Spleen (tissue), 11 donors: Measurements from ENCODE around the gene SCML1. TPM values are rescaled to one million over a fixed set of nuclear protein-coding genes. Genes with fewer than 3 reads are reported as not detected.

Source experiments
- DNase-seq: peaks from one replicate; pipeline ENCODE4 v3.0.0-alpha.2; 2020
- H3K27ac ChIP-seq, 8 donors: fragments of 200-600 bp; sonication (generic) in 7 of 8; 1 replicate in 4 of 8; 2 replicates in 4 of 8; pipeline versions ENCODE4 v1.5.0 to v1.8.0; 2016 to 2021; ENCODE audit warnings: inconsistent platforms in 4 of 8, mild to moderate bottlenecking in 4 of 8, moderate library complexity in 1 of 8
- H3K27me3 ChIP-seq, 7 donors: fragments of 200-600 bp; sonication (generic) in 6 of 7; replicated peaks in 1 of 7; 1 replicate in 4 of 7; 2 replicates in 3 of 7; pipeline versions ENCODE4 v1.5.0 to v1.8.0; 2016 to 2021; ENCODE audit warnings: inconsistent platforms in 3 of 7, mild to moderate bottlenecking in 1 of 7
- H3K36me3 ChIP-seq, 6 donors: fragments of 200-600 bp; sonication (generic) in 5 of 6; 1 replicate in 4 of 6; 2 replicates in 2 of 6; pipeline versions ENCODE4 v1.5.0 to v1.8.0; 2016 to 2021; ENCODE audit warnings: inconsistent platforms in 2 of 6
- H3K4me1 ChIP-seq, 6 donors: fragments of 200-600 bp; sonication (generic) in 5 of 6; 1 replicate in 3 of 6; 2 replicates in 3 of 6; pipeline versions ENCODE4 v1.5.0 to v1.8.0; 2016 to 2021; ENCODE audit warnings: inconsistent platforms in 3 of 6
- H3K4me3 ChIP-seq, 8 donors: fragments of 200-600 bp; sonication (generic) in 7 of 8; 1 replicate in 4 of 8; 2 replicates in 4 of 8; pipeline versions ENCODE4 v1.5.0 to v1.8.0; 2016 to 2021; ENCODE audit warnings: inconsistent platforms in 4 of 8, mild to moderate bottlenecking in 4 of 8, moderate library complexity in 2 of 8
- H3K9me3 ChIP-seq, 8 donors: fragments of 200-600 bp; sonication (generic) in 7 of 8; 1 replicate in 4 of 8; 2 replicates in 4 of 8; pipeline versions ENCODE4 v1.5.0 to v1.8.0; 2016 to 2021; ENCODE audit warnings: inconsistent platforms in 4 of 8
- CTCF ChIP-seq, 11 experiments: fragments of 200-600 bp in 7 of 11; fragments of 450-650 bp in 4 of 11; sonication (generic) in 4 of 11; IDR thresholded peaks in 8 of 11; conservative IDR thresholded peaks in 3 of 11; 1 replicate in 7 of 11; 2 replicates in 4 of 11; pipeline versions ENCODE4 v1.4.0 to v1.8.0; 2016 to 2021; ENCODE audit warnings: antibody characterized with exemption in 11 of 11, inconsistent platforms in 4 of 11, mild to moderate bottlenecking in 1 of 11
- POLR2A ChIP-seq, 3 donors: fragments of 450-650 bp; IDR thresholded peaks; one replicate each; pipeline ENCODE4 v1.5.1; 2017; ENCODE audit warnings: antibody characterized with exemption in 3 of 3, mild to moderate bottlenecking in 1 of 3
- POLR2AphosphoS5 ChIP-seq, 3 donors: sonication (generic); formaldehyde crosslinking; IDR thresholded peaks; one replicate each; pipeline ENCODE4 v1.5.1; 2017; ENCODE audit warnings: antibody characterized with exemption in 3 of 3
- WGBS, 5 donors: extraction: QIAGEN DNeasy Blood & Tissue Kit in 3 of 5; methylation state at CpG; one replicate each; pipeline versions ENCODE4 v1.1.5 to v1.1.7; 2013 to 2018; 5-methylcytosine and 5-hydroxymethylcytosine counted together
- intact Hi-C: fragments of 100-400 bp; cut with DNase I; formaldehyde crosslinking; loops from one replicate; pipeline ENCODE4 v1.15.0; 2023; ENCODE audit warnings: low total_unique reads
- polyA plus RNA-seq, 3 donors: library from polyadenylated mRNA; stranded (reverse); fragments of 200-250 nt; gene quantifications; one replicate each; pipeline ENCODE4 v1.2.1, GENCODE V29; 2013
- total RNA-seq, 7 donors: library from RNA; depleted of rRNA in 3 of 7; stranded (reverse); fragments of >200 nt in 3 of 7; fragmentation: NEBNext Ultra II Directional in 4 of 7; extraction: Animal tissue kit (Norgen Biotek cat#: 25700) in 4 of 7; gene quantifications; one replicate each; pipeline versions ENCODE4 v1.1.0 to v1.2.1, GENCODE V29; 2016 to 2021
- donor health status: healthy with polysubstance abuse.
- donor health status: DM: no; HTN: no; CAD: no; lungs with moderate emphysema.
- donor health status: DM: no; HTN: no; CAD: no.
- donor health status: Bipolar disorder and iron deficiency.
- donor health status: healthy.
- donor health status: DM: no; HTN: no; CAD: no.
- donor health status: DM: yes; HTN: yes; CAD: no.

The SCML1 gene
- total and polyA plus RNA-seq, 10 donors: 10.4 to 22.7 (median 15.3) TPM

DNA sequence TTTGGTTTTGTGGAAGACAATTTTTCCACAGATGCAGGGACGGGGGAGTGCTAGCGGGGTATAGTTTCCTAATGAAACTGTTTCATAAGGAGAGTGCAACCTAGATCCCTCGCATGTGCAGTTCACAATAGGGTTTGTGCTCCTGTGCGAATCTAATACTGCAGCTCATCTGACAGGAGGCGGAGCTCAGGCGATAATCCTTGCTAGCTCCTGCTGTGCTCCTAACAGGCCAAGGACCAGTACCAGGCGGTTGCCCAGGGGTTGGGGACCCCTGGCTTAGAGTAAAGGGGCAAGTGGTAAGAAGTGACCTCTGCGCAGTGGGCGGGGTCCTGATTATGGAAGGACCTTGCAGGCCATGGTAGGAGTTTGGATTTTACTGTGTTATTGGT, 3.8 kb downstream of the SCML1 start:
- H3K4me1 ChIP-seq: peaks cover 0 to 21% (median 2%) of the 10 kb centered on the region in 6 donors
- no peak for DNase-seq
- H3K4me3 ChIP-seq: no peak overlapping the region
- no peaks in the 10 kb centered on the region for H3K9me3 ChIP-seq
- H3K27ac ChIP-seq: no peak overlapping the region
- 70 to 85% (median 82%) methylated on average over 9 of the region's 9 CpGs for WGBS, 5 donors
- H3K36me3 ChIP-seq: no peaks in the 10 kb centered on the region
- peaks cover 0 to 18% (median 0%) of the 10 kb centered on the region in 7 donors for H3K27me3 ChIP-seq
- intact Hi-C loops: no loop called here
- TF ChIP-seq POLR2A (IDR thresholded peaks at IDR 0.05): no peak
- no peak for TF ChIP-seq CTCF (IDR thresholded peaks at IDR 0.05 in 8 of 11, conservative IDR thresholded peaks at IDR 0.05 in 3 of 11)
- no peak for TF ChIP-seq POLR2AphosphoS5 (IDR thresholded peaks at IDR 0.05)

- WGBS, 5 donors: 15 to 39% (median 24%) methylated on average over 2 of the region's 2 CpGs
- intact Hi-C loops: no loop called here
- H3K4me1 ChIP-seq: peaks cover 0 to 10% (median under 1%) of the 10 kb centered on the region in 6 donors
Measured at GRCh38 chrX:17743913-17744312, 6.6 kb downstream of the SCML1 start.

DNA sequence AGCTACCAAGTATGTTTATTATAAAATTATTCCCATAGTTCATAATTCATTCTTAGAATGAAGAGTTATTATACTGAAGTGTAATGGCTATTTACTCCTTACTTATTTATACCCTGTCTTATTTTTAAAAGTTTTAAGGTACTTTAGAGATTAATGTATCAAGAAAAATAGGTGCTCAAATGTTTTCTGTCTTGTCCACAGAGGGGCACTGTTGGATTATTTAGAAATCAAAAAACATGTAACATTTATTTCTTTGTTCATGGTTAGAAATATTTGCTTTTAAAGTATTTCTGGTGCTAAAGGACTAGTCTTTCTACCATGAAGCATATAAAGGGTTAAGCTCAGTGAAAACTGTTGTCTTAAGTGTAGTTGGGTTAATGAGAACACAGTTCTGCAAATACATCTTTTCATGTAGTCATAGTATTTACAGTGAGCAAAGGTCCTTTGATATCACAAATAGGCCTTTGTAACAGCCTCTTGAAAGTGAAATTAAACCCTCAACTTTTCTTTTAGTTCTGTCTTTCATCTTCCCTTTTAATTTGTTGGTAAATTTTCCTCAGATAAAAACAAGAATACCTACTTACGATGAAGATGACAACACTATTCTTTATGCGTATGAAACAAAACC, 7.7 kb downstream of the SCML1 start:
- H3K4me3 ChIP-seq: no peak overlapping the region
- no peak overlapping the region for H3K27ac ChIP-seq
- no peak for DNase-seq
- H3K36me3 ChIP-seq: peaks cover 0 to 3% (median 1%) of the 10 kb centered on the region in 6 donors
- peaks cover 0 to 7% (median 0%) of the 10 kb centered on the region in 7 donors for H3K27me3 ChIP-seq
- TF ChIP-seq POLR2A (IDR thresholded peaks at IDR 0.05) (no peak), CTCF (IDR thresholded peaks at IDR 0.05 in 8 of 11, conservative IDR thresholded peaks at IDR 0.05 in 3 of 11) (peak in 2 of 11 experiments; percentile 8 to 24), POLR2AphosphoS5 (IDR thresholded peaks at IDR 0.05) (no peak)
- no peaks in the 10 kb centered on the region for H3K4me1 ChIP-seq
- intact Hi-C loops: no loop called here
- 77 to 97% (median 93%) methylated on average over 2 of the region's 2 CpGs for WGBS, 5 donors
- H3K9me3 ChIP-seq: no peaks in the 10 kb centered on the region

More at GRCh38 chrX:17743913-17744312, 6.6 kb downstream of the SCML1 start:
- Histone ChIP-seq H3K9me3 (no peaks in the 10 kb centered on the region), H3K4me3 (no peak overlapping the region), H3K27ac (no peak overlapping the region), H3K27me3 (peaks cover 0 to 7% (median 0%) of the 10 kb centered on the region in 7 donors), H3K36me3 (no peaks in the 10 kb centered on the region)
- DNase-seq: no peak
- TF ChIP-seq CTCF (IDR thresholded peaks at IDR 0.05 in 8 of 11, conservative IDR thresholded peaks at IDR 0.05 in 3 of 11) (no peak), POLR2A (IDR thresholded peaks at IDR 0.05) (no peak), POLR2AphosphoS5 (IDR thresholded peaks at IDR 0.05) (no peak)

DNA sequence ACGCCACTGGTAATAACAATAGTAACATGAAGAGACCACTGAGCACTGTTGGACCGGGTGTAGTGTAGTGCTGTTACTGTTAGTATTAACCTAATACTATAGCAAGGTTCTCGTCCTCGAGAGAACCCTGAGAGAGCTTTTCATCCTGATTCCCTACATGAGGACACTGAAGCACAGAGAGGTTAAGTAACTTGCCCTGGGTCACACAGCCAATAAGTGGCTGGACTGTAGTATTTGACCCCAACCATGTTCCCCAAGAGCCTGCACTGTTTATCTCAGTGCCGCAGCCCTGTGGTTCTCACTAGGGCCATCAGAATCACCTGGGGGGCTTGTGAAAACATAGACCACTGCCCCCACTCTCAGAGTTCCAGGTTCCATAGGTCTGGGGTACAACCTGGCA, 10.4 kb downstream of the SCML1 start:
- Histone ChIP-seq H3K27me3 (no peaks in the 10 kb centered on the region), H3K4me1 (no peaks in the 10 kb centered on the region), H3K9me3 (no peaks in the 10 kb centered on the region), H3K4me3 (no peak overlapping the region), H3K36me3 (peaks cover 0 to 23% (median 8%) of the 10 kb centered on the region in 6 donors), H3K27ac (no peak overlapping the region)
- no peak for TF ChIP-seq CTCF (IDR thresholded peaks at IDR 0.05 in 8 of 11, conservative IDR thresholded peaks at IDR 0.05 in 3 of 11)
- TF ChIP-seq POLR2A (IDR thresholded peaks at IDR 0.05): no peak
- DNase-seq: no peak
- 79 to 96% (median 88%) methylated on average over 5 of the region's 5 CpGs for WGBS, 5 donors
- intact Hi-C loops: no loop called here
